ENCODE results near the gene GCLC. TPM values are rescaled to one million over a fixed set of nuclear protein-coding genes. Genes with fewer than 3 reads are reported as not detected.

GCLC gene
- total RNA-seq, 1 donor from 2014 or later: 63.1 TPM

GRCh38 chr6:53540129-53540692 lies 4.7 kb downstream of the GCLC start:
- no peak overlapping the region for H3K4me3 ChIP-seq
- no peaks in the 10 kb centered on the region for H3K27me3 ChIP-seq
- H3K36me3 ChIP-seq: no peaks in the 10 kb centered on the region
- no peak overlapping the region for H3K27ac ChIP-seq
- DNase-seq (ENCODE audit: extremely low spot score in 2 of 2): no peak
- H3K4me1 ChIP-seq: peaks cover 52% of the 10 kb centered on the region
- TF ChIP-seq POLR2AphosphoS5 (IDR thresholded peaks at IDR 0.05; ENCODE audit: insufficient read depth in 1 of 2, low read depth in 1 of 2) (no peak), POLR2A (IDR thresholded peaks at IDR 0.05) (no peak), CTCF (IDR thresholded peaks at IDR 0.05) (no peak)
- no peaks in the 10 kb centered on the region for H3K9me3 ChIP-seq
- intact Hi-C loops (cut with DNase I): loop anchor here (10.0 kb wide), 1 partner anchor 115 kb away; no protein-coding TSS in a partner anchor

GRCh38 chr6:53539561-53539960 lies 5.3 kb downstream of the GCLC start:
- peaks cover 54% of the 10 kb centered on the region for H3K4me1 ChIP-seq
- no peaks in the 10 kb centered on the region for H3K27me3 ChIP-seq
- H3K4me3 ChIP-seq: no peak overlapping the region
- H3K27ac ChIP-seq: no peak overlapping the region
- intact Hi-C loops (cut with DNase I): no loop called here
- H3K36me3 ChIP-seq: no peaks in the 10 kb centered on the region
- no peaks in the 10 kb centered on the region for H3K9me3 ChIP-seq
- no peak for DNase-seq (ENCODE audit: extremely low spot score in 2 of 2)
- TF ChIP-seq POLR2AphosphoS5 (IDR thresholded peaks at IDR 0.05; ENCODE audit: insufficient read depth in 1 of 2, low read depth in 1 of 2): no peak
- no peak for TF ChIP-seq POLR2A (IDR thresholded peaks at IDR 0.05)
- no peak for TF ChIP-seq CTCF (IDR thresholded peaks at IDR 0.05)

GRCh38 chr6:53536561-53536960 lies 8.3 kb downstream of the GCLC start:
- TF ChIP-seq POLR2A (IDR thresholded peaks at IDR 0.05) (no peak), CTCF (IDR thresholded peaks at IDR 0.05) (no peak), POLR2AphosphoS5 (IDR thresholded peaks at IDR 0.05; ENCODE audit: insufficient read depth in 1 of 2, low read depth in 1 of 2) (no peak)
- Histone ChIP-seq H3K27ac (no peak overlapping the region), H3K36me3 (no peaks in the 10 kb centered on the region), H3K27me3 (no peaks in the 10 kb centered on the region), H3K9me3 (no peaks in the 10 kb centered on the region), H3K4me1 (peaks cover 52% of the 10 kb centered on the region), H3K4me3 (no peak overlapping the region)
- DNase-seq (ENCODE audit: extremely low spot score in 2 of 2): no peak
- intact Hi-C loops (cut with DNase I): no loop called here

- Histone ChIP-seq H3K27ac (no peak overlapping the region), H3K4me1 (peaks cover 65% of the 10 kb centered on the region), H3K27me3 (no peaks in the 10 kb centered on the region), H3K9me3 (no peaks in the 10 kb centered on the region), H3K36me3 (no peaks in the 10 kb centered on the region), H3K4me3 (no peak overlapping the region)
- intact Hi-C loops (cut with DNase I): no loop called here
- no peak for DNase-seq (ENCODE audit: extremely low spot score in 2 of 2)
- TF ChIP-seq POLR2A (IDR thresholded peaks at IDR 0.05) (no peak), POLR2AphosphoS5 (IDR thresholded peaks at IDR 0.05; ENCODE audit: insufficient read depth in 1 of 2, low read depth in 1 of 2) (no peak), CTCF (IDR thresholded peaks at IDR 0.05) (no peak)
Measured at GRCh38 chr6:53532942-53533341, 12.0 kb downstream of the GCLC start.

GRCh38 chr6:53532061-53532797 lies 12.7 kb downstream of the GCLC start:
- Histone ChIP-seq H3K36me3 (no peaks in the 10 kb centered on the region), H3K27ac (no peak overlapping the region), H3K4me3 (no peak overlapping the region), H3K4me1 (peaks cover 61% of the 10 kb centered on the region), H3K9me3 (no peaks in the 10 kb centered on the region), H3K27me3 (no peaks in the 10 kb centered on the region)
- TF ChIP-seq POLR2A (IDR thresholded peaks at IDR 0.05): no peak
- TF ChIP-seq CTCF (IDR thresholded peaks at IDR 0.05): no peak
- TF ChIP-seq POLR2AphosphoS5 (IDR thresholded peaks at IDR 0.05; ENCODE audit: insufficient read depth in 1 of 2, low read depth in 1 of 2): no peak
- no peak for DNase-seq (ENCODE audit: extremely low spot score in 2 of 2)
- intact Hi-C loops (cut with DNase I): no loop called here
